ENCODE measurements around the gene CLTCL1. TPM values are rescaled to one million over a fixed set of nuclear protein-coding genes. Genes with fewer than 3 reads are reported as not detected.

Gene CLTCL1
- total RNA-seq, 2 donors from 2014 or later, result 0.50 to 1.5 TPM

- Mint-ChIP-seq H3K4me1 (ENCODE audit: low read depth in 2 of 2) (peaks cover 9 to 25% of the 10 kb centered on the region in 2 donors), H3K27me3 (no peaks in the 10 kb centered on the region), H3K9me3 (no peaks in the 10 kb centered on the region), H3K4me3 (no peak overlapping the region), H3K36me3 (no peaks in the 10 kb centered on the region), H3K27ac (no peak overlapping the region)
- no peak for ATAC-seq
- no peak for DNase-seq (ENCODE audit: low spot score)
Observed at GRCh38 chr22:19197997-19198865, 93.3 kb downstream of the CLTCL1 start.

- Mint-ChIP-seq H3K9me3 (no peaks in the 10 kb centered on the region), H3K4me3 (no peak overlapping the region), H3K36me3 (no peaks in the 10 kb centered on the region), H3K27ac (no peak overlapping the region), H3K4me1 (ENCODE audit: low read depth in 2 of 2) (peaks cover 5 to 25% of the 10 kb centered on the region in 2 donors), H3K27me3 (no peaks in the 10 kb centered on the region)
- ATAC-seq (no peak), DNase-seq (ENCODE audit: low spot score) (no peak)
Observed at GRCh38 chr22:19196841-19197612, 94.5 kb downstream of the CLTCL1 start.

- no peaks in the 10 kb centered on the region for H3K9me3 Mint-ChIP-seq
- DNase-seq (ENCODE audit: low spot score) (no peak), ATAC-seq (peak in 1 of 2 donors; percentile 75)
- peak overlapping the region in 1 of 2 donors; percentile 77 for H3K27ac Mint-ChIP-seq
- no peaks in the 10 kb centered on the region for H3K36me3 Mint-ChIP-seq
- peak overlapping the region; percentile 10 for H3K4me3 Mint-ChIP-seq
- H3K4me1 Mint-ChIP-seq (ENCODE audit: low read depth in 2 of 2), result peaks cover 5 to 25% of the 10 kb centered on the region in 2 donors
- no peaks in the 10 kb centered on the region for H3K27me3 Mint-ChIP-seq
Observed at GRCh38 chr22:19195796-19196731, 95.5 kb downstream of the CLTCL1 start.

GRCh38 chr22:19194766-19195536 is 96.6 kb downstream of the CLTCL1 start:
- Mint-ChIP-seq H3K27me3 (no peaks in the 10 kb centered on the region), H3K9me3 (no peaks in the 10 kb centered on the region), H3K27ac (peak overlapping the region in 1 of 2 donors; percentile 77), H3K4me1 (ENCODE audit: low read depth in 2 of 2) (peaks cover 5 to 25% of the 10 kb centered on the region in 2 donors), H3K4me3 (peak overlapping the region; percentile 10), H3K36me3 (no peaks in the 10 kb centered on the region)
- ATAC-seq (no peak), DNase-seq (ENCODE audit: low spot score) (peak; percentile 16)

- no peaks in the 10 kb centered on the region for H3K9me3 Mint-ChIP-seq
- peaks cover 5 to 25% of the 10 kb centered on the region in 2 donors for H3K4me1 Mint-ChIP-seq (ENCODE audit: low read depth in 2 of 2)
- DNase-seq (ENCODE audit: low spot score) (no peak), ATAC-seq (no peak)
- no peak overlapping the region for H3K27ac Mint-ChIP-seq
- H3K27me3 Mint-ChIP-seq, result no peaks in the 10 kb centered on the region
- H3K4me3 Mint-ChIP-seq, result no peak overlapping the region
- no peaks in the 10 kb centered on the region for H3K36me3 Mint-ChIP-seq
Observed at GRCh38 chr22:19193879-19194278, 97.6 kb downstream of the CLTCL1 start.

GRCh38 chr22:19187716-19188563 is 103.6 kb downstream of the CLTCL1 start:
- Mint-ChIP-seq H3K36me3 (no peaks in the 10 kb centered on the region), H3K4me3 (no peak overlapping the region), H3K9me3 (no peaks in the 10 kb centered on the region), H3K27me3 (no peaks in the 10 kb centered on the region), H3K27ac (no peak overlapping the region), H3K4me1 (ENCODE audit: low read depth in 2 of 2) (no peaks in the 10 kb centered on the region)
- no peak for ATAC-seq
- peak; percentile 48 for DNase-seq (ENCODE audit: low spot score)

- Mint-ChIP-seq H3K36me3 (no peaks in the 10 kb centered on the region), H3K9me3 (no peaks in the 10 kb centered on the region), H3K27ac (peak overlapping the region in 1 of 2 donors; percentile 32), H3K27me3 (peaks cover 0 to 5% of the 10 kb centered on the region in 2 donors), H3K4me1 (ENCODE audit: low read depth in 2 of 2) (peaks cover 0 to 12% of the 10 kb centered on the region in 2 donors), H3K4me3 (no peak overlapping the region)
- no peak for ATAC-seq
- peak; percentile 56 for DNase-seq (ENCODE audit: low spot score)
Observed at GRCh38 chr22:19184276-19184997, 107.1 kb downstream of the CLTCL1 start.

- no peaks in the 10 kb centered on the region for H3K9me3 Mint-ChIP-seq
- DNase-seq (ENCODE audit: low spot score), result peak; percentile 51
- peaks cover 0 to 5% of the 10 kb centered on the region in 2 donors for H3K27me3 Mint-ChIP-seq
- H3K27ac Mint-ChIP-seq, result no peak overlapping the region
- peaks cover 0 to 16% of the 10 kb centered on the region in 2 donors for H3K4me1 Mint-ChIP-seq (ENCODE audit: low read depth in 2 of 2)
- no peak overlapping the region for H3K4me3 Mint-ChIP-seq
- ATAC-seq, result no peak
- H3K36me3 Mint-ChIP-seq, result no peaks in the 10 kb centered on the region
Observed at GRCh38 chr22:19183216-19183615, 108.3 kb downstream of the CLTCL1 start.

GRCh38 chr22:19182472-19183157 is 108.9 kb downstream of the CLTCL1 start:
- peaks cover 0 to 5% of the 10 kb centered on the region in 2 donors for H3K27me3 Mint-ChIP-seq
- no peaks in the 10 kb centered on the region for H3K36me3 Mint-ChIP-seq
- ATAC-seq (no peak), DNase-seq (ENCODE audit: low spot score) (peak; percentile 38)
- no peak overlapping the region for H3K27ac Mint-ChIP-seq
- H3K4me1 Mint-ChIP-seq (ENCODE audit: low read depth in 2 of 2), result peaks cover 0 to 16% of the 10 kb centered on the region in 2 donors
- no peak overlapping the region for H3K4me3 Mint-ChIP-seq
- no peaks in the 10 kb centered on the region for H3K9me3 Mint-ChIP-seq

- ATAC-seq, result no peak
- no peaks in the 10 kb centered on the region for H3K9me3 Mint-ChIP-seq
- H3K4me1 Mint-ChIP-seq (ENCODE audit: low read depth in 2 of 2), result peaks cover 0 to 16% of the 10 kb centered on the region in 2 donors
- no peaks in the 10 kb centered on the region for H3K36me3 Mint-ChIP-seq
- H3K27me3 Mint-ChIP-seq, result peaks cover 0 to 5% of the 10 kb centered on the region in 2 donors
- H3K27ac Mint-ChIP-seq, result no peak overlapping the region
- H3K4me3 Mint-ChIP-seq, result no peak overlapping the region
- peak; percentile 55 for DNase-seq (ENCODE audit: low spot score)
Observed at GRCh38 chr22:19181786-19182471, 109.6 kb downstream of the CLTCL1 start.

Data from natural killer cell treated with Interleukin-12 subunit alpha and Interleukin-12 subunit beta and Interleukin-15 and Interleukin-18, amount 100 ng/mL, for 72 hours (primary cell).